NCI-H2171 (cell line): ENCODE results near the gene KRTAP21-1.
"Not testable (repeated sequence)": the region's sequence is repeated elsewhere in the genome, so short reads cannot be mapped to it uniquely, and the experiment has no call there.

Experiments
- DNase-seq: peaks from one replicate; lab custom pipeline; 2025; lab: John Stamatoyannopoulos, UW

The KRTAP21-1 gene

GRCh38 chr21:30755328-30755727 is at the start of gene KRTAP21-1:
KRTAP21-1 (minus strand) TSS chr21:30755428; CDS start chr21:30755378, 50 bp downstream.
- DNase-seq: not testable (repeated sequence)

- DNase-seq: no peak
These were observed 45.4 kb upstream of the KRTAP21-1 start for GRCh38 chr21:30800605-30801004.

GRCh38 chr21:30793581-30794314 is 38.5 kb upstream of the KRTAP21-1 start:
- no peak for DNase-seq

- no peak for DNase-seq
These were observed 24.0 kb upstream of the KRTAP21-1 start for GRCh38 chr21:30779249-30779648.

GRCh38 chr21:30769724-30770431 is 14.7 kb upstream of the KRTAP21-1 start:
- no peak for DNase-seq

- DNase-seq: no peak
These were observed 5.5 kb upstream of the KRTAP21-1 start for GRCh38 chr21:30760776-30761175.

- no peak for DNase-seq
These were observed 3.1 kb upstream of the KRTAP21-1 start for GRCh38 chr21:30758306-30758705.

- DNase-seq: no peak
These were observed 8.1 kb downstream of the KRTAP21-1 start, which contains the start of gene KRTAP21-2 for GRCh38 chr21:30747159-30747558. KRTAP21-2 (minus strand) TSS chr21:30747259; CDS start chr21:30747202, 57 bp downstream.

- no peak for DNase-seq
These were observed 14.8 kb downstream of the KRTAP21-1 start for GRCh38 chr21:30740462-30740861.

- no peak for DNase-seq
These were observed 22.2 kb downstream of the KRTAP21-1 start for GRCh38 chr21:30733026-30733425.

- DNase-seq: no peak
These were observed 28.5 kb downstream of the KRTAP21-1 start for GRCh38 chr21:30726726-30727125.

GRCh38 chr21:30719401-30719800 is 35.8 kb downstream of the KRTAP21-1 start:
- DNase-seq: no peak

- DNase-seq: no peak
These were observed 36.9 kb downstream of the KRTAP21-1 start, which contains the start of gene KRTAP21-3 for GRCh38 chr21:30718239-30718909. KRTAP21-3 (minus strand) TSS chr21:30718777; CDS start chr21:30718759, 18 bp downstream.

- no peak for DNase-seq
These were observed 38.1 kb downstream of the KRTAP21-1 start for GRCh38 chr21:30717105-30717504.

GRCh38 chr21:30714946-30715345 is 40.3 kb downstream of the KRTAP21-1 start:
- no peak for DNase-seq

- no peak for DNase-seq
These were observed 40.8 kb downstream of the KRTAP21-1 start for GRCh38 chr21:30714456-30714855.

- DNase-seq: no peak
These were observed 41.5 kb downstream of the KRTAP21-1 start for GRCh38 chr21:30713766-30714165.

- DNase-seq: no peak
These were observed 44.7 kb downstream of the KRTAP21-1 start for GRCh38 chr21:30710499-30710898.

GRCh38 chr21:30707409-30707808 is 47.8 kb downstream of the KRTAP21-1 start:
- no peak for DNase-seq
